ENCODE results near the gene HDAC4.

- TF ChIP-seq BHLHE40 (IDR thresholded peaks at IDR 0.05; ENCODE audit: low read depth, low read length) (no peak), MXI1 (IDR thresholded peaks at IDR 0.05; ENCODE audit: borderline replicate concordance, low read depth, low read length) (no peak)
- TF ChIP-seq, protein P1, sequence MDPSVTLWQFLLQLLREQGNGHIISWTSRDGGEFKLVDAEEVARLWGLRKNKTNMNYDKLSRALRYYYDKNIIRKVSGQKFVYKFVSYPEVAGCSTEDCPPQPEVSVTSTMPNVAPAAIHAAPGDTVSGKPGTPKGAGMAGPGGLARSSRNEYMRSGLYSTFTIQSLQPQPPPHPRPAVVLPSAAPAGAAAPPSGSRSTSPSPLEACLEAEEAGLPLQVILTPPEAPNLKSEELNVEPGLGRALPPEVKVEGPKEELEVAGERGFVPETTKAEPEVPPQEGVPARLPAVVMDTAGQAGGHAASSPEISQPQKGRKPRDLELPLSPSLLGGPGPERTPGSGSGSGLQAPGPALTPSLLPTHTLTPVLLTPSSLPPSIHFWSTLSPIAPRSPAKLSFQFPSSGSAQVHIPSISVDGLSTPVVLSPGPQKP (IDR thresholded peaks at IDR 0.05; ENCODE audit: borderline replicate concordance, low read depth, low read length) = no peak
These were observed 96.9 kb downstream of the HDAC4 start for GRCh38 chr2:239303711-239304532.

Data from IMR-90 (cell line).